Mononuclear cell (primary cell): ENCODE measurements around the gene OR4N5. TPM values are rescaled to one million over a fixed set of nuclear protein-coding genes. Genes with fewer than 3 reads are reported as not detected.

Experiments used
- H3K27me3 ChIP-seq: 2 replicates; pipeline ENCODE4 v1.6.0; 2011; ENCODE audit warnings: low read length, control low read depth; ENCODE audit not compliant: insufficient read depth
- H3K4me1 ChIP-seq: 2 replicates; pipeline ENCODE4 v1.5.1; 2011; ENCODE audit warnings: mild to moderate bottlenecking, low read length, control low read depth; ENCODE audit not compliant: insufficient read depth
- H3K4me3 ChIP-seq: 2 replicates; pipeline ENCODE4 v1.5.1; 2011; ENCODE audit warnings: mild to moderate bottlenecking, low read length, moderate library complexity
- H3K9me3 ChIP-seq: 2 replicates; pipeline ENCODE4 v1.5.1; 2011; ENCODE audit warnings: low read depth, mild to moderate bottlenecking, control low read depth, low read length
- total RNA-seq: library from RNA; depleted of rRNA; stranded (reverse); fragments of >200 nt; gene quantifications from one replicate; pipeline ENCODE4 v1.2.3, GENCODE V29; 2012

The OR4N5 gene
- total RNA-seq, 1 donor, result not detected

GRCh38 chr14:20179218-20179617, 40.6 kb downstream of the OR4N5 start:
- Histone ChIP-seq H3K9me3 (no peaks in the 10 kb centered on the region), H3K27me3 (no peaks in the 10 kb centered on the region), H3K4me3 (no peak overlapping the region), H3K4me1 (peaks cover 17% of the 10 kb centered on the region)

GRCh38 chr14:20179880-20180279, 41.3 kb downstream of the OR4N5 start:
- peaks cover 17% of the 10 kb centered on the region for H3K4me1 ChIP-seq
- H3K27me3 ChIP-seq, result no peaks in the 10 kb centered on the region
- no peak overlapping the region for H3K4me3 ChIP-seq
- H3K9me3 ChIP-seq, result no peaks in the 10 kb centered on the region

GRCh38 chr14:20180486-20180885, 41.9 kb downstream of the OR4N5 start:
- peaks cover 17% of the 10 kb centered on the region for H3K4me1 ChIP-seq
- no peaks in the 10 kb centered on the region for H3K9me3 ChIP-seq
- H3K4me3 ChIP-seq, result no peak overlapping the region
- H3K27me3 ChIP-seq, result no peaks in the 10 kb centered on the region

- H3K4me1 ChIP-seq, result peaks cover 14% of the 10 kb centered on the region
Measured at GRCh38 chr14:20184181-20184580, 45.6 kb downstream of the OR4N5 start.

GRCh38 chr14:20190596-20190995, 52.0 kb downstream of the OR4N5 start, which contains the start of gene OR11G2:
Gene OR11G2, plus strand, starts transcription at chr14:20190896. Its CDS starts 6,542 bp downstream, at chr14:20197438.
- H3K4me1 ChIP-seq, result no peaks in the 10 kb centered on the region
- no peak within 1 kb of the TSS for H3K4me3 ChIP-seq
- no peaks in the 10 kb centered on the region for H3K9me3 ChIP-seq
- H3K27me3 ChIP-seq, result no peaks in the 10 kb centered on the region

More at GRCh38 chr14:20184181-20184580, 45.6 kb downstream of the OR4N5 start:
- no peaks in the 10 kb centered on the region for H3K9me3 ChIP-seq
- no peak overlapping the region for H3K4me3 ChIP-seq
- no peaks in the 10 kb centered on the region for H3K27me3 ChIP-seq

- Histone ChIP-seq H3K4me1 (no peaks in the 10 kb centered on the region), H3K4me3 (no peak overlapping the region), H3K9me3 (no peaks in the 10 kb centered on the region), H3K27me3 (no peaks in the 10 kb centered on the region)
Measured at GRCh38 chr14:20191396-20191795, 52.8 kb downstream of the OR4N5 start.

- peaks cover 3% of the 10 kb centered on the region for H3K27me3 ChIP-seq
- no peaks in the 10 kb centered on the region for H3K4me1 ChIP-seq
- no peak overlapping the region for H3K4me3 ChIP-seq
- H3K9me3 ChIP-seq, result no peaks in the 10 kb centered on the region
Measured at GRCh38 chr14:20194101-20194500, 55.5 kb downstream of the OR4N5 start.

Other genes with a start within 250 kb of the OR4N5 start
- gene OR4K5, start 218.2 kb upstream of the OR4N5 start, total RNA-seq, result not detected
- 0.21 TPM for gene OR4K1, start 207.9 kb upstream of the OR4N5 start, total RNA-seq
- gene OR4K15, start 163.2 kb upstream of the OR4N5 start, total RNA-seq, result not detected
- gene OR4Q2, start 136.7 kb upstream of the OR4N5 start, total RNA-seq, result not detected
- gene OR4K14, start 119.5 kb upstream of the OR4N5 start, total RNA-seq, result not detected
- gene OR4K13, start 102.8 kb upstream of the OR4N5 start, total RNA-seq, result not detected
- gene OR4L1, start 78.8 kb upstream of the OR4N5 start, total RNA-seq, result not detected
- gene OR4K17, start 28.1 kb upstream of the OR4N5 start, total RNA-seq, result not detected
- gene OR11G2, start 52.1 kb downstream of the OR4N5 start, total RNA-seq, result under 0.01 TPM
- not detected for gene OR11H6, start 84.9 kb downstream of the OR4N5 start, total RNA-seq
- not detected for gene OR11H7, start 90.2 kb downstream of the OR4N5 start, total RNA-seq
- gene OR11H4, start 100.5 kb downstream of the OR4N5 start, total RNA-seq, result not detected
- gene TTC5, start 167.1 kb downstream of the OR4N5 start, total RNA-seq, result 7.0 TPM
- 39.7 TPM for gene CCNB1IP1, start 194.5 kb downstream of the OR4N5 start, total RNA-seq
- gene PARP2, start 204.8 kb downstream of the OR4N5 start, total RNA-seq, result 6.0 TPM